IMR-90 (cell line): Measurements from ENCODE around the gene KIF21A. TPM values are rescaled to one million over a fixed set of nuclear protein-coding genes. Genes with fewer than 3 reads are reported as not detected.

ENCODE experiments used
- ATAC-seq: fragments of 200-7000 bp; cut with Tn5 transposase; 2 replicates; pipeline ENCODE4 v1.9.1; 2020; ENCODE audit warnings: low read depth, mild to moderate bottlenecking, moderate library complexity
- BruUV-seq: library from RNA; stranded (reverse); fragments of 400-500 nt; replicated peaks from 2 replicates; lab custom pipeline; 2021; lab: Mats Ljungman, UMichigan
- CTCF ChIA-PET: fragments of 300-600 bp; formaldehyde crosslinking; extraction: SDS; loops from one replicate; lab custom pipeline; 2021; ENCODE audit warnings: antibody characterized with exemption; lab: Yijun Ruan, JAX
- POLR2A ChIA-PET: fragments of 300-600 bp; sonication (Branson Sonifier 250); formaldehyde crosslinking; loops from one replicate; lab custom pipeline; 2022; ENCODE audit warnings: antibody characterized with exemption; ENCODE audit not compliant: unreplicated experiment; lab: Charles Lee
- DNase-seq: peaks from one replicate; pipeline ENCODE4 v3.0.0; 2013
- H2AFZ ChIP-seq: replicated peaks from 2 replicates; pipeline ENCODE3; 2013; ENCODE audit warnings: low read length, mild to moderate bottlenecking; ENCODE audit not compliant: poor library complexity
- H2AK5ac ChIP-seq: 2 replicates; pipeline ENCODE4 v1.6.1; 2013; ENCODE audit warnings: low read depth, low read length, inconsistent platforms
- H2AK9ac ChIP-seq: replicated peaks from 2 replicates; pipeline ENCODE3; 2013; ENCODE audit warnings: mild to moderate bottlenecking, low read depth, low read length, moderate library complexity; ENCODE audit not compliant: poor library complexity
- H2BK120ac ChIP-seq: 2 replicates; pipeline ENCODE4 v1.6.1; 2013; ENCODE audit warnings: low read depth, low read length, inconsistent platforms
- H2BK15ac ChIP-seq: 3 replicates; pipeline ENCODE4 v1.6.1; 2013; ENCODE audit warnings: low read depth, low read length, inconsistent platforms
- H2BK20ac ChIP-seq: 2 replicates; pipeline ENCODE4 v1.6.1; 2013; ENCODE audit warnings: low read depth, mild to moderate bottlenecking, inconsistent platforms, low read length, moderate library complexity
- H2BK5ac ChIP-seq: 2 replicates; pipeline ENCODE4 v1.6.1; 2013; ENCODE audit warnings: mild to moderate bottlenecking, low read depth, low read length, inconsistent platforms; ENCODE audit not compliant: poor library complexity, severe bottlenecking
- H3K14ac ChIP-seq: replicated peaks from 2 replicates; pipeline ENCODE4 v1.6.1; 2013; ENCODE audit warnings: low read depth, low read length, inconsistent platforms
- H3K18ac ChIP-seq: 2 replicates; pipeline ENCODE4 v1.6.1; 2013; ENCODE audit warnings: low read depth, low read length, control low read depth
- H3K23ac ChIP-seq: 2 replicates; pipeline ENCODE4 v1.6.1; 2013; ENCODE audit warnings: low read depth, low read length, inconsistent platforms
- H3K27ac ChIP-seq: 2 replicates; pipeline ENCODE4 v1.5.1; 2013; ENCODE audit warnings: mild to moderate bottlenecking, control low read depth, low read length; ENCODE audit not compliant: insufficient read depth
- H3K27me3 ChIP-seq: 2 replicates; pipeline ENCODE4 v1.6.1; 2013; ENCODE audit warnings: low read length; ENCODE audit not compliant: control insufficient read depth, insufficient read depth
- H3K36me3 ChIP-seq: 2 replicates; pipeline ENCODE4 v1.6.1; 2013; ENCODE audit warnings: low read length, mixed read lengths; ENCODE audit not compliant: control insufficient read depth, insufficient read depth
- H3K4ac ChIP-seq: 2 replicates; pipeline ENCODE4 v1.6.1; 2013; ENCODE audit warnings: low read depth, low read length, inconsistent platforms
- H3K4me1 ChIP-seq: 2 replicates; pipeline ENCODE4 v1.6.1; 2013; ENCODE audit warnings: low read length, mixed read lengths; ENCODE audit not compliant: control insufficient read depth, insufficient read depth
- H3K4me2 ChIP-seq: 2 replicates; pipeline ENCODE4 v1.6.1; 2013; ENCODE audit warnings: low read depth, mild to moderate bottlenecking, control low read depth, low read length, moderate library complexity
- H3K4me3 ChIP-seq: 2 replicates; pipeline ENCODE4 v1.5.1; 2013; ENCODE audit warnings: low read depth, mild to moderate bottlenecking, control low read depth, low read length, moderate library complexity; ENCODE audit not compliant: insufficient read depth
- H3K56ac ChIP-seq: 2 replicates; pipeline ENCODE4 v1.6.1; 2013; ENCODE audit warnings: low read length, inconsistent platforms; ENCODE audit not compliant: insufficient read depth; ENCODE audit errors: extremely low read depth
- H3K79me1 ChIP-seq, 2 experiments: 2 replicates each; pipeline ENCODE4 v1.6.1; 2013; ENCODE audit warnings: low read length in 2 of 2, inconsistent platforms in 1 of 2, low read depth in 1 of 2
- H3K9ac ChIP-seq: 2 replicates; pipeline ENCODE4 v1.6.1; 2013; ENCODE audit warnings: low read depth, low read length, control low read depth
- H3K9me1 ChIP-seq: 2 replicates; pipeline ENCODE4 v1.6.1; 2013; ENCODE audit warnings: low read length, inconsistent platforms; ENCODE audit not compliant: insufficient read depth
- H3K9me3 ChIP-seq: 2 replicates; pipeline ENCODE4 v1.6.1; 2013; ENCODE audit warnings: low read length; ENCODE audit not compliant: control insufficient read depth, insufficient read depth
- H4K20me1 ChIP-seq: 2 replicates; pipeline ENCODE4 v1.6.1; 2013; ENCODE audit warnings: low read length, inconsistent platforms; ENCODE audit not compliant: insufficient read depth
- H4K5ac ChIP-seq: 2 replicates; pipeline ENCODE4 v1.6.1; 2013; ENCODE audit warnings: mild to moderate bottlenecking, low read depth, low read length, control low read depth
- H4K8ac ChIP-seq, 2 experiments: 2 replicates each; pipeline ENCODE4 v1.6.1; 2013; ENCODE audit warnings: low read depth in 2 of 2, low read length in 2 of 2, control low read depth in 1 of 2, inconsistent platforms in 1 of 2
- H4K91ac ChIP-seq: 2 replicates; pipeline ENCODE4 v1.6.1; 2013; ENCODE audit warnings: low read depth, low read length, inconsistent platforms; ENCODE audit not compliant: insufficient read depth
- CEBPB ChIP-seq: IDR thresholded peaks from 2 replicates; pipeline ENCODE4 v1.6.1; 2012; ENCODE audit warnings: low read depth, low read length, improper control_type of control experiment
- CHD1 ChIP-seq: IDR thresholded peaks from 2 replicates; pipeline ENCODE4 v1.6.1; 2012; ENCODE audit warnings: low read depth, low read length, improper control_type of control experiment
- FOS ChIP-seq: fragments of 150-350 bp; IDR thresholded peaks from 2 replicates; pipeline ENCODE4 v1.6.1; 2016; ENCODE audit warnings: low read depth, low read length
- NFE2L2 ChIP-seq: fragments of 150-350 bp; IDR thresholded peaks from 2 replicates; pipeline ENCODE4 v1.6.1; 2016; ENCODE audit warnings: low read depth, mild to moderate bottlenecking, low read length
- POLR2A ChIP-seq: IDR thresholded peaks from 2 replicates; pipeline ENCODE4 v1.6.1; 2012; ENCODE audit warnings: mild to moderate bottlenecking, low read depth, low read length
- RAD21 ChIP-seq: IDR thresholded peaks from 2 replicates; pipeline ENCODE4 v1.6.1; 2012; ENCODE audit warnings: low read length, improper control_type of control experiment
- RCOR1 ChIP-seq: IDR thresholded peaks from 2 replicates; pipeline ENCODE4 v1.6.1; 2012; ENCODE audit warnings: mild to moderate bottlenecking, low read length, improper control_type of control experiment; ENCODE audit not compliant: insufficient replicate concordance
- RFX5 ChIP-seq: IDR thresholded peaks from 2 replicates; pipeline ENCODE4 v1.8.0; 2012; ENCODE audit warnings: low read depth, mild to moderate bottlenecking, low read length, moderate library complexity
- SMC3 ChIP-seq: fragments of 150-350 bp; IDR thresholded peaks from 2 replicates; pipeline ENCODE4 v1.6.1; 2016; ENCODE audit warnings: low read depth, mild to moderate bottlenecking, antibody characterized with exemption, low read length, moderate library complexity
- WGBS, 2 experiments: methylation state at CpG; one replicate each; pipeline versions ENCODE4 v1.1.5 to v1.1.7; 2013; ENCODE audit warnings: missing lambda C conversion rate in 2 of 2; ENCODE audit not compliant: insufficient read length in 1 of 2; ENCODE audit errors: extremely low coverage in 2 of 2; 5-methylcytosine and 5-hydroxymethylcytosine counted together
- dilution Hi-C: fragments of 300-500 bp; cut with HindIII; formaldehyde crosslinking; loops from one replicate; pipeline ENCODE4 v1.14.3; 2018; ENCODE audit warnings: low sequenced_read_pairs; ENCODE audit not compliant: unreplicated experiment
- in situ Hi-C: fragments of 300-500 bp; cut with MboI; formaldehyde crosslinking; loops from 3 replicates; pipeline ENCODE4 v1.14.3; 2019; ENCODE audit warnings: low sequenced_read_pairs, inconsistent platforms, mixed read lengths
- intact Hi-C: fragments of 100-400 bp; cut with micrococcal nuclease; formaldehyde crosslinking; loops from 2 replicates; pipeline ENCODE4 v1.10.0; 2022
- polyA plus RNA-seq, 3 experiments: library from polyadenylated mRNA; depleted of rRNA; stranded (reverse); fragments of >200 nt; gene quantifications; 2 replicates each; pipeline ENCODE4 v1.2.3, GENCODE V29; 2012; ENCODE audit warnings: low replicate concordance in 1 of 3
- total RNA-seq: library from RNA; depleted of rRNA; stranded (reverse); fragments of >200 nt; gene quantifications from 2 replicates; pipeline ENCODE4 v1.2.3, GENCODE V29; 2012
- TF ChIP-seq, protein P1 (sequence below): conservative IDR thresholded peaks from 2 replicates; pipeline ENCODE4 v1.5.1; 2012; ENCODE audit warnings: mild to moderate bottlenecking, low read depth, low read length, improper control_type of control experiment

The KIF21A gene
- total and polyA plus RNA-seq, 2 of the 4 experiments (the other 2 are of a cell fraction): 0.38 to 1.1 TPM

DNA sequence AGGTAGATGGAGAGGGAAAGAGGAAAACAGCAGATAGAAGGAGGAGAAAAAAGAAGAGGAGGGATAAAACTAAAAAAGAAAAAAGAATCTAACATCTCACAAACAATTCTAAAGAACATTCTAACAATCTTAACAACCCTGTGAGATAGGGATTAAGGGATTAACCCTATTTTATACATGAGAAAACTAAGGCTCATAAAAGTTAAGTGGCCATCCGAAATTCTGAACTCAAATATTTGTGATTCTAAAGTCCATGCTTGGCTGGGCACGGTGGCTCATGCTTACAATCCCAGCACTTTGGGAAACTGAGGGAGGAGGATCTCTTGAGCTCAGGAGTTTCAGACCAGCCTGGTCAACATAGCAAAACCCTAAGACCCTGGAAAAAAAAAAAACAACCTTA is 13.1 kb downstream of the KIF21A start:
- no TSS peak for BruUV-seq
- Histone ChIP-seq H3K9me1 (no peaks in the 10 kb centered on the region), H3K4me3 (no peak overlapping the region), H3K14ac (no peak overlapping the region), H3K4ac (no peak overlapping the region), H2AFZ (no peak overlapping the region), H3K23ac (no peak overlapping the region), H3K9ac (no peak overlapping the region), H2AK9ac (no peak overlapping the region), H3K56ac (no peak overlapping the region), H2BK120ac (no peak overlapping the region), H2BK15ac (no peak overlapping the region), H2AK5ac (no peak overlapping the region), H3K27ac (no peak overlapping the region), H2BK20ac (no peak overlapping the region), H3K4me1 (no peaks in the 10 kb centered on the region), H4K5ac (no peak overlapping the region), H3K79me1 (no peaks in the 10 kb centered on the region), H3K18ac (no peak overlapping the region), H2BK5ac (no peak overlapping the region), H3K9me3 (no peaks in the 10 kb centered on the region), H4K20me1 (no peaks in the 10 kb centered on the region), H4K8ac (no peak overlapping the region), H3K27me3 (no peaks in the 10 kb centered on the region), H3K4me2 (no peak overlapping the region), H3K36me3 (no peaks in the 10 kb centered on the region), H4K91ac (no peak overlapping the region)
- ChIA-PET POLR2A (no interaction called here), CTCF (no interaction called here)
- ATAC-seq (no peak), DNase-seq (no peak)
- intact Hi-C loops (no loop called here), in situ Hi-C loops (no loop called here), dilution Hi-C loops (no loop called here)
- no CpG with 5 or more reads among the region's 2 CpGs for WGBS, 2 experiments
- TF ChIP-seq FOS (no peak), RCOR1 (no peak), CEBPB (no peak), RFX5 (no peak), CHD1 (no peak), POLR2A (no peak), RAD21 (no peak), SMC3 (no peak), NFE2L2 (no peak)
- TF ChIP-seq, protein P1, sequence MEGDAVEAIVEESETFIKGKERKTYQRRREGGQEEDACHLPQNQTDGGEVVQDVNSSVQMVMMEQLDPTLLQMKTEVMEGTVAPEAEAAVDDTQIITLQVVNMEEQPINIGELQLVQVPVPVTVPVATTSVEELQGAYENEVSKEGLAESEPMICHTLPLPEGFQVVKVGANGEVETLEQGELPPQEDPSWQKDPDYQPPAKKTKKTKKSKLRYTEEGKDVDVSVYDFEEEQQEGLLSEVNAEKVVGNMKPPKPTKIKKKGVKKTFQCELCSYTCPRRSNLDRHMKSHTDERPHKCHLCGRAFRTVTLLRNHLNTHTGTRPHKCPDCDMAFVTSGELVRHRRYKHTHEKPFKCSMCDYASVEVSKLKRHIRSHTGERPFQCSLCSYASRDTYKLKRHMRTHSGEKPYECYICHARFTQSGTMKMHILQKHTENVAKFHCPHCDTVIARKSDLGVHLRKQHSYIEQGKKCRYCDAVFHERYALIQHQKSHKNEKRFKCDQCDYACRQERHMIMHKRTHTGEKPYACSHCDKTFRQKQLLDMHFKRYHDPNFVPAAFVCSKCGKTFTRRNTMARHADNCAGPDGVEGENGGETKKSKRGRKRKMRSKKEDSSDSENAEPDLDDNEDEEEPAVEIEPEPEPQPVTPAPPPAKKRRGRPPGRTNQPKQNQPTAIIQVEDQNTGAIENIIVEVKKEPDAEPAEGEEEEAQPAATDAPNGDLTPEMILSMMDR: no peak
